ENCODE measurements around the gene DACH1.

DNA sequence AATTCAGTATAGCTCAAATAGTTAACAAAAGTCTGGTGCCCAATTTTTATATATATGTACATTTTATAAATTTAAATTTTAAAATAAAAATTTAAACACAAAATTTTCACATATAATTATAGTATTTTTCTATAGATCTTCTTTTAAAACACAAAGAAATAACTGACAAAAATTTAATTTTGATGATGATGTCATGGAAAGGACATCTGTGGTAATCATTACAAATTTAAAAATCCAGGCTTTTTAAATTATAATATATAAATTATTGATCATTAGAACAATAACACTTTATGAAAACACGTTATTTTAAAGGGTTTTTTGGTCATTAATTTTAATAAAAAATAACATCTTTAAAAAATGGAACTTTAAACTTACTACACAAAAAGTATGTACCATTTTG is 381.1 kb downstream of the DACH1 start:
- TF ChIP-seq, protein P1, sequence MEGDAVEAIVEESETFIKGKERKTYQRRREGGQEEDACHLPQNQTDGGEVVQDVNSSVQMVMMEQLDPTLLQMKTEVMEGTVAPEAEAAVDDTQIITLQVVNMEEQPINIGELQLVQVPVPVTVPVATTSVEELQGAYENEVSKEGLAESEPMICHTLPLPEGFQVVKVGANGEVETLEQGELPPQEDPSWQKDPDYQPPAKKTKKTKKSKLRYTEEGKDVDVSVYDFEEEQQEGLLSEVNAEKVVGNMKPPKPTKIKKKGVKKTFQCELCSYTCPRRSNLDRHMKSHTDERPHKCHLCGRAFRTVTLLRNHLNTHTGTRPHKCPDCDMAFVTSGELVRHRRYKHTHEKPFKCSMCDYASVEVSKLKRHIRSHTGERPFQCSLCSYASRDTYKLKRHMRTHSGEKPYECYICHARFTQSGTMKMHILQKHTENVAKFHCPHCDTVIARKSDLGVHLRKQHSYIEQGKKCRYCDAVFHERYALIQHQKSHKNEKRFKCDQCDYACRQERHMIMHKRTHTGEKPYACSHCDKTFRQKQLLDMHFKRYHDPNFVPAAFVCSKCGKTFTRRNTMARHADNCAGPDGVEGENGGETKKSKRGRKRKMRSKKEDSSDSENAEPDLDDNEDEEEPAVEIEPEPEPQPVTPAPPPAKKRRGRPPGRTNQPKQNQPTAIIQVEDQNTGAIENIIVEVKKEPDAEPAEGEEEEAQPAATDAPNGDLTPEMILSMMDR (IDR thresholded peaks at IDR 0.05 in 4 of 5, conservative IDR thresholded peaks at IDR 0.05 in 1 of 5) = no peak
- no peak for TF ChIP-seq POLR2A (IDR thresholded peaks at IDR 0.05)
